ENCODE measurements around the gene TMEM54.

Gene TMEM54

DNA sequence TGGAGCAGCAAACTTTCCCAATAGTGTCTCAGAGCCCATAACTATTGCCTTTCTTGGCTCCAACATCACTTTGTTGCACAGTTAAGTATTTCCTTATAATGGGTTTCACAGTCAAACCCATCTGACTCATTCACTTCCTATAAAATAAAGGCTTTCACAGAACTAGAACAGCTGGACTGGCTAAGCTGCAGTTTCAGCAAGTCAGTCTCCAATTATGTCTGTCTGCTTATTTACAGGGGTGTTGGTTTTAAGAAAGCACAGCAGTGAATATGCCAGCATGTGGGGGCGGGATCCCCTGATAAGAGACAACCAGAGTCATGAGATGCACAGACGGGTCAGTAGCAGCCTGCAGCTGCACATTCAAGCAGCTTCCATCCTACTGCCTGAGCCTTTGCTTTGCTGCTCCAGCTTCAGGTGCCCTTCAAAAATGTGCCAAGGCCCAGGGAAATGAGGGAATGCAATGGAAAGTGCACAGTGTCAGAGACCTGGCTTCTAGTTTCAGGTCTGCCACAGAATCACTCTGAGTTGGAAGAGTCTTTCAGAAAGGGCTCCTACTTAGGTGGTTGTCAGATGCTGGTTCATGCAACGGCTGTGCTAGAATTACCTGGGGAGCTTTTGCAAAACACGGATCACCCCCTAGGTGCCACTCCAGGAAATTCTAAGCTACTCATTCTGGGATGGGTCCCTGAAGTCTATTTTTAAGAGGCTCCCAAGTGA is 38.6 kb upstream of the TMEM54 start:
- H3K27ac ChIP-seq = no peak overlapping the region
- TF ChIP-seq, protein P1, sequence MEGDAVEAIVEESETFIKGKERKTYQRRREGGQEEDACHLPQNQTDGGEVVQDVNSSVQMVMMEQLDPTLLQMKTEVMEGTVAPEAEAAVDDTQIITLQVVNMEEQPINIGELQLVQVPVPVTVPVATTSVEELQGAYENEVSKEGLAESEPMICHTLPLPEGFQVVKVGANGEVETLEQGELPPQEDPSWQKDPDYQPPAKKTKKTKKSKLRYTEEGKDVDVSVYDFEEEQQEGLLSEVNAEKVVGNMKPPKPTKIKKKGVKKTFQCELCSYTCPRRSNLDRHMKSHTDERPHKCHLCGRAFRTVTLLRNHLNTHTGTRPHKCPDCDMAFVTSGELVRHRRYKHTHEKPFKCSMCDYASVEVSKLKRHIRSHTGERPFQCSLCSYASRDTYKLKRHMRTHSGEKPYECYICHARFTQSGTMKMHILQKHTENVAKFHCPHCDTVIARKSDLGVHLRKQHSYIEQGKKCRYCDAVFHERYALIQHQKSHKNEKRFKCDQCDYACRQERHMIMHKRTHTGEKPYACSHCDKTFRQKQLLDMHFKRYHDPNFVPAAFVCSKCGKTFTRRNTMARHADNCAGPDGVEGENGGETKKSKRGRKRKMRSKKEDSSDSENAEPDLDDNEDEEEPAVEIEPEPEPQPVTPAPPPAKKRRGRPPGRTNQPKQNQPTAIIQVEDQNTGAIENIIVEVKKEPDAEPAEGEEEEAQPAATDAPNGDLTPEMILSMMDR (conservative IDR thresholded peaks at IDR 0.05) = no peak

DNA sequence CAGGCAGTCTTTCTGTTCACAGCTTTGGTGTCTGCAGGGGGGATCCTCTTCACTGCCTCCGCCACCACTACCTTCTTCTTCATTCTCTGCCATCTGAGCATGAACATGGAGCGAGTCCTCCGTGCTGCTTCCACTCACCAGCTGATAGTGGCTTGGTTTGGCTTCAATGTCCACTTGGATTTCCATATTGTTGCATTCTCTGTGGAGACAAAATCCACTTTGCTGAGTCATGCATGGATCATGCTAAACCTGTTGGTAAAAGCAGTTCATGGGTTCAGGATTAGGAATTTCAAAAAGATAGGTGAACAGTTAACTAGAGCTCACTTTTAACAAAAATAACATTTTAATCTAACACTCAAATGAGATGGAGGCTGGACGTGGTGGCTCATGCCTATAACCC is 35.9 kb upstream of the TMEM54 start:
- no peak overlapping the region for H3K27ac ChIP-seq
- TF ChIP-seq, protein P1 (conservative IDR thresholded peaks at IDR 0.05) = no peak

DNA sequence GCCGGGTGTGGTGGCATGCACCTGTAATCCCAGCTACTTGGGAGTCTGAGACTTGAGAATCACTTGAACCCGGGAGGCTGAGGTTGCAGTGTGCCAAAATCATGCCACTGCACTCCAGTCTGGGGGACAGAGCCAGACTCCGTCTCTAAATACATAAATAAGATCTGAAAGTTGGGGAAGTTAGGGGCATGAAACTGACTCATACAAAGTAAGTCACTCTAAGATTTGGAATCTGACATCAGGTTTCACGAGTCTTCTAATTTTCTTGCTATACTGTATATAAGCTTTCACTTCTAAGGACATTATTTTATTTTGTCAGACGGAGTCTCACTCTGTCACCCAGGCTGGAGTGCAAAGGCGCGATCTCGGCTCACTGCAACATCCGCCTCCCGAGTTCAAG is 33.3 kb upstream of the TMEM54 start:
- peak overlapping the region; percentile 75 for H3K27ac ChIP-seq
- TF ChIP-seq, protein P1 (conservative IDR thresholded peaks at IDR 0.05) = no peak

DNA sequence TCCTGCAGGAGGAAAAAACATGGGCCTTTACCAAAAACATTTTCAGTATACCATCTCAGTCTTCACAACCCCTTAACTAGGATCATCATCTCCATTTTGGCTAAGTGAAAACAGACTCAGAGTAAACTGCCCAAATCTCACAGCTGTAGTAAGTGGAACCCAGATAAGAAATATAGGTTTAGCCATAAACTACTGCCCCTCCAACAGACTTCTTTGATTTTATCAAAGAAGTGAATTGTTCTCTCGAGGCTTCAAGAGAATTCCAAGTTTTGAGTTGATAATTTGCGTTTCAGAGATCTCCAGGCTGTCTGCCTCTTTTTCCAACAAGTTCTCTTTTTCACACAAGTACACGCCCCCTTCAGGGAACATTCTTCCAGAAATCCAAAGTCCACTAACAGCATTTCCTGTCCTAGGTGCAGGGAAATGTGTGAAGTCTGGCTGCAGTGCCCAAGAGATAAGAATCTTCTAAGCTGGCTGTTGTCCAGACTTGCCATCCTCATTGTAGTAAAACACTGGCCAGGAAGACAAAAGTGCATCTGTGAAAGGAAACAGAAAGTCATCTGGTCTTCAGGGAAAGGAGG is 32.6 kb upstream of the TMEM54 start:
- peak overlapping the region; percentile 75 for H3K27ac ChIP-seq
- TF ChIP-seq, protein P1 (conservative IDR thresholded peaks at IDR 0.05) = peak; percentile 53

DNA sequence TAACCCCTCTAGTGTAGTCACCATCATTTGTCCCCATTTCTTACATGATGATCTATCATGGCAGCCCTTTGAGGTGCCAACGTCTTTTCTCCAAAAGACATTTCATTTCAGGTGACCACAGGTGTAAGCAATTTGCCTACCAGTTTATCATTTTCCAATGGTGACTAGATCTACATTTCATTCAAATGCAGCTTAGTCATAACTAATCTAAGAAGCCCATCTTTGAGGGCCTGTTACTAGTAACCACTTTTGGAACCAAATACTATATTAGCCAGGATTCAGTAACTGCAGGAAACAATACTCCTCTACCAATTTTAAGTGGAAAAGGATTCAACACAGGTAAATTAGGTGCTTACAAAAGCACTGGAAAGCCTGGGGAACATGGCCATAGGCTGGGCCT is 30.6 kb upstream of the TMEM54 start:
- TF ChIP-seq, protein P1 (conservative IDR thresholded peaks at IDR 0.05) = no peak
- no peak overlapping the region for H3K27ac ChIP-seq

DNA sequence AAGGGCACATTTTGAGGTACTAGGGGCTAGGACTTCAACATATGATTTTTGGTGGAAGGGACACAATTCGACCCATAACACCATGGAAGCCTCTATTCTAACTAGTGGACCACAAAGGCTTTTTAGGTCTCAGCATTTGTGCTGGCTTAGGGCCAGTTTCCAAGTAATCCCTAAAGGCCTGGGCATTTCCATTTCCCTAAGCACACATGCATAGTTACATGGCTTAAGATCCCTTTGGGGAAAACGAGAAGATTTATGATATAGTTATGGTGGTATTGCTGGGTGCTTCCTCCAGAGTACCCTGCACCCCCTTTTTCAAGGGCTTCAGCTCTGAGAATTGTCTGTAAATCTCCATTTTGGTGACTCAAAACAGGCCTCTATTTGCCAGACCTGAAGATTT is 28.2 kb upstream of the TMEM54 start:
- H3K27ac ChIP-seq = no peak overlapping the region
- TF ChIP-seq, protein P1 (conservative IDR thresholded peaks at IDR 0.05) = no peak

DNA sequence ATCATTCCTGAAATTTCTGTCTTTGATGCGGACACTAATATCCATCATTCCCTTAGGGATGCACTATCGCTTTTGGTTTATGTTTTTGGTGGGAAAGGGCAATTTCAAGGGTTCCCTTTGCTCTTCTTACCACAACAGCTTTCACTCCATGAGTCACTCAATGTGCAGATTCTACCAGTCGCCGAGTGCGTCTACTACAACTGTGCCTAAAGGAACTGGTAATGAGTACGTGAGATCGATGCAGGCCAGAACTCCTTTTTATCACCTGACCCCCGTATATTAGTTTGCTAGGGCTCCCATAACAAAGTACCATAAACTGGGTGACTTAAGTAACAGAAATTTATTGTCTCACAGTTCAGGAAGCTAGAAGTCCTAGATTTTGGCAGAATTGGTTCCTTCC is 27.5 kb upstream of the TMEM54 start:
- TF ChIP-seq, protein P1 (conservative IDR thresholded peaks at IDR 0.05) = no peak
- no peak overlapping the region for H3K27ac ChIP-seq
